ENCODE results near the gene RNF222. TPM values are rescaled to one million over a fixed set of nuclear protein-coding genes. Genes with fewer than 3 reads are reported as not detected.
A peak's percentile ranks its signal among the peaks of the same experiment; 100 is the strongest.

RNF222 gene
- total and polyA plus RNA-seq, 2 donors from 2014 or later = not detected

DNA sequence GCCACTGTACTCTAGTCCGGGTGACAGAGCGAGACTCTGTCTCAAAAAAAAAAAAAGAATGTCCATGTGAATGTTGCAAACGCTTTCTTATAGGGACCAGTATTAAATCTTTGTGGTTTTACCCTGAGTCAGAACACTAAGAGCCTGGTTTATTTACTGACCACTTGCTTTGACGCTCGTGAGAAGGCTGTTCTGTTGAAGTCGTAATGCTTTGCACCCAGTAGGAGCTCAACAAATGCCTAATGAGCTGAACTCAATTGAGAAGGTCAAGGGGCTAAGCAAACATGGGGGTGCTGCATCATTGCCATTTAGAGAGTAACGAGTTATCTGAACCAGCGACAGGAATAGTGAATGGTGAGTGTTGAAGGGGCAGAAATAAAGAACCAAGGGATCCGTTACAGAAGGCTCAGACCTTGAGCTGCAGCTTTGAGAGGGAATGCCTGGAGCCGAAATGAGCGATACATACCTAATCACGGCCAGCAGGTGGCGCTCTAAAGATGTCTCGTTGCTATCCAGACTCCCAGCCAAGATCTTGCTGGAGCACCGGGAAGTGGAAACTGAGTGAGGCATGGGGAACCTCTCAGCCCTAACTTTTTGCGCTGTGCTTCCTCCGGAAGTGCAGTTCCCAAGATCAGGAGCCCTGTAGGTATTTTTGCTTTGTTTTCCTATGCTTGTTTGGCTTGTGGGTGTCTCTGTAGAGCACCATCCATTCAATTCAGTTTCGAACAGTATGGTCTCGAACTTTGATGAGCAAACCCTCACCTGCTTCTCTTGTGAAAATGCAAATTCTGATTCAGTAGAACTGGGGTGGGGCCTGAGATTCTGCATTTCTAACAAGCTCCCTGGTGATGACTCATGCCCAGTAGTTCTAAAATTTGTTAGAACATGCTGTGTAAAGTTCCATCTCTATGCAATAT lies 12.6 kb upstream of the RNF222 start:
- Histone ChIP-seq H3K9me3 (ENCODE audit: control insufficient read depth in 2 of 3, insufficient read depth in 1 of 3, low read length in 3 of 3) (no peaks in the 10 kb centered on the region), H3K27me3 (ENCODE audit: control insufficient read depth, insufficient read depth, low read length) (no peaks in the 10 kb centered on the region), H3K9ac (ENCODE audit: low read length in 3 of 3) (no peak overlapping the region), H3K27ac (ENCODE audit: low read depth in 2 of 2, low read length in 2 of 2) (no peak overlapping the region), H3K4me3 (ENCODE audit: low read length in 3 of 3) (no peak overlapping the region), H3K36me3 (ENCODE audit: control insufficient read depth in 2 of 3, insufficient read depth in 3 of 3, low read length in 3 of 3) (no peaks in the 10 kb centered on the region), H3K4me1 (ENCODE audit: control insufficient read depth in 2 of 3, insufficient read depth in 2 of 3, low read depth in 1 of 3, low read length in 3 of 3) (peaks cover 0 to 5% (median 4%) of the 10 kb centered on the region in 3 donors)
- TF ChIP-seq, protein P1, sequence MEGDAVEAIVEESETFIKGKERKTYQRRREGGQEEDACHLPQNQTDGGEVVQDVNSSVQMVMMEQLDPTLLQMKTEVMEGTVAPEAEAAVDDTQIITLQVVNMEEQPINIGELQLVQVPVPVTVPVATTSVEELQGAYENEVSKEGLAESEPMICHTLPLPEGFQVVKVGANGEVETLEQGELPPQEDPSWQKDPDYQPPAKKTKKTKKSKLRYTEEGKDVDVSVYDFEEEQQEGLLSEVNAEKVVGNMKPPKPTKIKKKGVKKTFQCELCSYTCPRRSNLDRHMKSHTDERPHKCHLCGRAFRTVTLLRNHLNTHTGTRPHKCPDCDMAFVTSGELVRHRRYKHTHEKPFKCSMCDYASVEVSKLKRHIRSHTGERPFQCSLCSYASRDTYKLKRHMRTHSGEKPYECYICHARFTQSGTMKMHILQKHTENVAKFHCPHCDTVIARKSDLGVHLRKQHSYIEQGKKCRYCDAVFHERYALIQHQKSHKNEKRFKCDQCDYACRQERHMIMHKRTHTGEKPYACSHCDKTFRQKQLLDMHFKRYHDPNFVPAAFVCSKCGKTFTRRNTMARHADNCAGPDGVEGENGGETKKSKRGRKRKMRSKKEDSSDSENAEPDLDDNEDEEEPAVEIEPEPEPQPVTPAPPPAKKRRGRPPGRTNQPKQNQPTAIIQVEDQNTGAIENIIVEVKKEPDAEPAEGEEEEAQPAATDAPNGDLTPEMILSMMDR (IDR thresholded peaks at IDR 0.05; ENCODE audit: borderline replicate concordance, extremely low read depth, insufficient read depth) = peak; percentile 91
- intact Hi-C loops (cut with DNase I) = no loop called here
- peak; percentile 89 to 96 (median 94) for DNase-seq
- FAIRE-seq = peak; percentile 91

DNA sequence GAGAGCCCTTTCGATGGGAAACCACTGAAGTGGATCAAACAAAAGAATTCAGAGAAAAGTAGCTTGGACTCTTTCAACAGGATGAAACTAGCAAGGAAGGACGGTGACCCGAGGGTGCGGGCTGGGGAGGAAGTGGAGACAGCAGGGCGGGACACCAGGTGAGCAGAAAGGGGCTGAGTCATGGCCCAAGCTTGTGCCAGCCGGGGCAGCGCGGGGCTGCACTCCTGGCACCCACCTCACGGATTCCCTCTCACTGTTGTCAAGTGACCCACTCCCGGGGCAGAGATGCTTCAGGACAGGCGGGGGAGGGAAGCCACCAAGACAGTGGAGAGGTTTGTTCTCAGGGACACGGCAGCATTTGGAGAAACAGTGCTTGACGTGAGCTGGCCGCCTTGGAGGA lies 10.7 kb upstream of the RNF222 start:
- peaks cover 0 to 5% (median 4%) of the 10 kb centered on the region in 3 donors for H3K4me1 ChIP-seq (ENCODE audit: control insufficient read depth in 2 of 3, insufficient read depth in 2 of 3, low read depth in 1 of 3, low read length in 3 of 3)
- H3K27me3 ChIP-seq (ENCODE audit: control insufficient read depth, insufficient read depth, low read length) = no peaks in the 10 kb centered on the region
- intact Hi-C loops (cut with DNase I) = no loop called here
- peak overlapping the region in 1 of 3 donors; percentile 12 for H3K9ac ChIP-seq (ENCODE audit: low read length in 3 of 3)
- H3K36me3 ChIP-seq (ENCODE audit: control insufficient read depth in 2 of 3, insufficient read depth in 3 of 3, low read length in 3 of 3) = no peaks in the 10 kb centered on the region
- DNase-seq (peak in 3 of 5 donors; percentile 25 to 91 (median 28)), FAIRE-seq (no peak)
- TF ChIP-seq, protein P1 (IDR thresholded peaks at IDR 0.05; ENCODE audit: borderline replicate concordance, extremely low read depth, insufficient read depth) = no peak
- H3K27ac ChIP-seq (ENCODE audit: low read depth in 2 of 2, low read length in 2 of 2) = peak overlapping the region; percentile 41 to 71
- no peak overlapping the region for H3K4me3 ChIP-seq (ENCODE audit: low read length in 3 of 3)
- H3K9me3 ChIP-seq (ENCODE audit: control insufficient read depth in 2 of 3, insufficient read depth in 1 of 3, low read length in 3 of 3) = no peaks in the 10 kb centered on the region

DNA sequence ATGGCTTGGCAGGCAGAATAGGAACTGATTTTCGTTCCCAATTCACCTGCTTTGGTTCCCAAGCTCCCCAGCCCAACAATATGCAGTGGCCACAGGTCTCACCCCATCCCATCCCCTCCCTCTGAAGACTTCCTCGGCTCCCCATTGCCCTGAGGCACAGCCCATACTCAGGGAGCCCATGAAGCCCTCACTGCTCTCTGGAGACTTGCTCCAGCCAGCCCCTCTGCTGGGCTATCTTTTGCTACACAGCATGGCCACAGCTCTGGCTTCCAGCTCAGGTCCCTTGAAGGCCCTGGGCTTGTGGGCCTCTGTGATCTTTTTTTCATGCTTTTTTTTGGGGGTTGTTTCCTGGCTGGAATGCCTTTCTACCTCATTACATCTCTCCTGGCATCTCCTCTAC lies 8.5 kb upstream of the RNF222 start:
- H3K4me1 ChIP-seq (ENCODE audit: control insufficient read depth in 2 of 3, insufficient read depth in 2 of 3, low read depth in 1 of 3, low read length in 3 of 3) = peaks cover 0 to 5% (median 4%) of the 10 kb centered on the region in 3 donors
- no peak overlapping the region for H3K27ac ChIP-seq (ENCODE audit: low read depth in 2 of 2, low read length in 2 of 2)
- no peak overlapping the region for H3K9ac ChIP-seq (ENCODE audit: low read length in 3 of 3)
- no peaks in the 10 kb centered on the region for H3K27me3 ChIP-seq (ENCODE audit: control insufficient read depth, insufficient read depth, low read length)
- DNase-seq (no peak), FAIRE-seq (no peak)
- intact Hi-C loops (cut with DNase I) = no loop called here
- H3K9me3 ChIP-seq (ENCODE audit: control insufficient read depth in 2 of 3, insufficient read depth in 1 of 3, low read length in 3 of 3) = no peaks in the 10 kb centered on the region
- TF ChIP-seq, protein P1 (IDR thresholded peaks at IDR 0.05; ENCODE audit: borderline replicate concordance, extremely low read depth, insufficient read depth) = no peak
- H3K4me3 ChIP-seq (ENCODE audit: low read length in 3 of 3) = no peak overlapping the region
- no peaks in the 10 kb centered on the region for H3K36me3 ChIP-seq (ENCODE audit: control insufficient read depth in 2 of 3, insufficient read depth in 3 of 3, low read length in 3 of 3)
